SW 1271 (cell line): ENCODE measurements around the gene AGBL4.

Experiments used
- DNase-seq, 2 experiments: peaks; one replicate each; lab custom pipeline; 2025; lab: John Stamatoyannopoulos, UW

AGBL4 gene

GRCh38 chr1:48644905-48645605 is 1378.7 kb downstream of the AGBL4 start:
- no peak for DNase-seq

GRCh38 chr1:48644190-48644900 is 1379.4 kb downstream of the AGBL4 start:
- DNase-seq: no peak

GRCh38 chr1:48643193-48643592 is 1380.6 kb downstream of the AGBL4 start:
- no peak for DNase-seq

GRCh38 chr1:48640836-48641492 is 1382.8 kb downstream of the AGBL4 start:
- DNase-seq: no peak

GRCh38 chr1:48629867-48630266 is 1393.9 kb downstream of the AGBL4 start:
- DNase-seq: no peak

- DNase-seq: no peak
These were observed 1396.3 kb downstream of the AGBL4 start for GRCh38 chr1:48627486-48627885.

- DNase-seq: no peak
These were observed 1404.2 kb downstream of the AGBL4 start for GRCh38 chr1:48619539-48619938.

DNA sequence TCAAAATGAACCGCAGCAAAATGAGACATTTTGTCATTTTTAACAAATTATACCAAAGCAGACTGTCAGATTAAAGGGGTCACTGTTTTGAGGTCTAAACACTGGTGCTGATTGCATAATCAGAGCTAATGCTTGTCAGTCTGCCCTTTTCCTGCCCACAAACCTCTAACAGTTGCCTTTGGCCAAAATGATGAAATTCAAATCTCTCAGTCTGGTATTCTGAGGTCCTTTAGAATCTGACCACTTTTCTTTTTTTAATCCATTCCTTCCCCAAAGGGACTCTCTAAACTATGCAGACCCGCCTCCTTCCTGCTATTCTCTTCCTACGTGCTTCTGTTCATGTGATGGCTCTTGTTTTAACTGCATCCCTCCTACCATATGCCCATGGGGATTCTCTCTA is 1406.5 kb downstream of the AGBL4 start:
- DNase-seq: no peak

DNA sequence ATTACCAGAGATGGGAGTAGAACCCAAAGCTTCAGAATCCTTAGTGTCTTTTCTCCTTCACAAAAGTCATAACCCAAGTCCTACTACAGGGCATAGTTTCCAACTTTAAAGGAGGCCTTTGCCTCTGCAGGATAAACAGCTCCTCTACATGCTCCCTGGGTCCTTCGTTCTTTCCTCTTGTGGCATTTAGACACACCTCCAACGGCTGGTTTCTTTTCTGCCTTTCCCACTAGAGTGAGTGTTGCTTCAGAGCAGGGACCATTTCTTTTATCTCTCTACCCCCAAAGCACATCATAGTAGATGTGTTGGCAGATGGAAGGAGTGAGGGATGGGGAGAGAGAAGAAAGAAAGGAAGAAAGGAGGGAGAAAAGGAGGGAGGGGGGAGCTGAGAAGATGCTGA is 1407.0 kb downstream of the AGBL4 start:
- no peak for DNase-seq

DNA sequence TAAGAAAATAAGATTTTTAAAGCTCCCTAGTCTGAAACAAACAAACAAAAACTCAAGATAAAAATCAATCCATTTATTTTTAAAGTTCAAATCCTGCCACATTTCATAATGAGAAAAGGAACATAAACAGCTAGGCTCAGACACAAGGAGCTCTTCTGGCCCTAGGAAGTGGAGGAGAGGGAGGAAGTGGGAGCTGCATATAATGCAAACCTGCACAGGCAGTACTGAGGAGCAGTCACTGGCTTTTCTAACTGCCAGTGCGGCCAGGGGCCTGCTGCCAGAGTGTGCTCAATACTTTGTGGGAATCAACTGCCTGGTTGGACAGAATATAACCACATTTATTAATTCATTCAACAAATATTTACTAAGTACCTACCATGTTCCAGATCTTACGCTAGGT is 1411.9 kb downstream of the AGBL4 start:
- DNase-seq: no peak

DNA sequence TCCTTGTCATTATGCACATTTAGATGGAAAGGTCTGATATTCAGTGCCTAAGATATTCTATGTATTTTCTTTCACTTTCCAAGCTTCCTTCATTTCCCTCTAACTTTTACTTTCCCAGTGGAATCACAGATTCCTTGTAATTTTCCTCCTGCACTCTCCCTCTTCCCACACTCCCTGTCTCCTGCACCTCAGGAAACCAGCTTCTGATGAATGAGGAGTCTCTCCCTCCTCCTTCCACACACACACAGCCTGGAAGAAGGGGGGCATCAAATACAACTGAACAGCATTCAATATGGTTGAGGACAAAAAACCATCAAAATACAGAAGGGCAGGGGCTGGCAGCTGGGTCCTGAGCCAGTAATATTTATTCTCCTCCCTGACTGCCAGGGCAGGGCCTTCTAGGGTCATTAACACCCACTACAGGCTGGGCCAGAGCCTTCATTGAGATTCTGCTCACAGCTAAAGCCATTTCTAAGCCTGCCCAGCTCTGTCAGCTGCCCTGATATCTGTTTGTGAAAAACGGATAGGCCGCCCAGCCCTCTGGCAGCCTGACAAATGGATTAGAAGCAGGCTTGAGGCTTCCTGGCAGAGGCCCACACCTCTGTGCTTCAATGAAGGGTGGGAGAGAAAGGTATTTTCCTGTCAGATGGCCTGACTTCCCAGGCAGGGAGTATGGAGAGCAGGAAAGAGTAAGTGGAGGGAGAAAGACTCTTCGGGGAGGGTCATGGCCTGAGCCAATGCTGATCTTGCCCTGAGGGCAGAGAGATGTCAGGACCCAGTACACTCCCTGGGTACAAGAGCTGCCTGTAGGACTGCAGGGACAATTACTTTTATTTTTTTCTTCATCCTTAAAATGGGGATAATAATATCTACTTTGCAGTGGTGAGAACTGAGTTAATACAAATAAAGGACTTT is 1412.9 kb downstream of the AGBL4 start:
- DNase-seq: no peak

- DNase-seq: no peak
These were observed 1414.9 kb downstream of the AGBL4 start for GRCh38 chr1:48608882-48609281.

DNA sequence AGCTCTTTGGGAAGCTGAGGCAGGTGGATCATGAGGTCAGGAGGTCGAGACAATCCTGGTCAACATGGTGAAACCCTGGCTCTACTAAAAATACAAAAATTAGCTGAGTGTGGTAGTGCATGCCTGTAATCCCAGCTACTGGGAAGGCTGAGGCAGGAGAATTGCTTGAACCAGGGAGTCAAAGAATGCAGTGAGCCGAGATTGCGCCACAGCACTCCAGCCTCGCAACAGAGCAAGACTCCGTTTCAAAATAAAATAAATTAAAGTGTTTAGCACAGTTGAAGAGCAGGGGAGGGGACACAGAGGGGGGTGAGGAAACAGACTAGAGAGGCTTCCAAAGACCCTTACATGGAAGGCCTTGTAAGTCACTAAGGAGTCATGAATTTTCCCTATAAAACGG is 1420.5 kb downstream of the AGBL4 start:
- no peak for DNase-seq

DNA sequence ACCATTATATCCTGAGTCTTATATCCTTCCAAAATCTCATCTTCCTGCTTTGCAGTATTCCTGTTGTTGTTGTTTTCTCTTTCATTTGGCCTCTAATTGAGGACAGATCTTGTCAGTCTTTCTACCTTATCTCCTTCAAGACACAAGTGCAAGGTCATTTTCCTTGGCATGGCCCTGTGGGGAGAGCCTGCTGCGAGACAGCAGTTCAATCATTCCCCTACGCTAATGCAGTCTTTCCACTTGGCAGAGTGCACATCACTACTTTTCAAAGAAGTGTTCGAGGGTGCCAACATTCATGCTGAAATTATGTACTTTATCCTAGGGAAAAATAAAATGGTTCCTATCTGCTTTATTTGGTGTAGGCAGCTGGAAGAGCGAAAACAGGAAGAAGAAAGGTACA is 1421.4 kb downstream of the AGBL4 start:
- DNase-seq: no peak

DNA sequence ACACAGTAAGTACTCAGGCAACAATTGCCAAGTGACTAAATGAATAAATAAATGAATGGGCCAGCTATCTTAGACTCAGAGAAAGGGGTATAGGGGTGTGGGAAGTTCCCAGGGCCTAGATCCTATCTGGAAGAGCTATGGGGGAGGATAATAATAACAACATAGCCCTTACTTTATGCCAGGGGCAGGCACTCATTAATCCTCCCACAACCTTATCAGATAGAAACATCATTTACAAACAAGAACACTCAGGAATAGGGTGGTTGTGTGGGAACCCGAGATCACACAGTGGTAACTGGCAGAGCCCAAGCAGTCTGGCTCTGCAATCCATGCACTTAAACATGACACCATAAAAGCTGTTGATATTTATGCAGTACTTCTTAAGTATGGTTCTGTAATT is 1423.6 kb downstream of the AGBL4 start:
- DNase-seq: no peak

GRCh38 chr1:48597663-48598062 is 1426.1 kb downstream of the AGBL4 start:
- DNase-seq: no peak

GRCh38 chr1:48596046-48596445 is 1427.7 kb downstream of the AGBL4 start:
- no peak for DNase-seq

- no peak for DNase-seq
These were observed 1428.1 kb downstream of the AGBL4 start for GRCh38 chr1:48595613-48596012.

DNA sequence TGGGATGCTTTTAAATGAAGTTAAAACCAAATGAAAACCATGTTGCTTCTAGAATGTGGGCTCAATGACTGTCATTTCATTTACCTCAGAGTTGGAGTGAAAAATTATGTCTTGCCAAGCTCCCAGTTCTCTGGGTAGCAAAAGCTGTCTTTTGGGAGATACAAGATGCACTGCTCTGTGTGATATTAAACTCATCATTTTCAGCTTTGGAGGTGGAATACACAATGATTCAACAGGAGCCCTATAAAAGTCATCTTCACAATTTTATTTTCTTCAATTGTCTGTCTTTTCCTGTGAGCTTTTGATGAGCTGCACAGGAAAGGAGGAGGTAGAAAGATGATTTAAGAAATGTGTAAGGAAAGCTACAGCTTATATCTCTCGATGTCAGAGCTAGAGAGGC is 1431.4 kb downstream of the AGBL4 start:
- DNase-seq: no peak

GRCh38 chr1:48591181-48591580 is 1432.6 kb downstream of the AGBL4 start:
- no peak for DNase-seq

DNA sequence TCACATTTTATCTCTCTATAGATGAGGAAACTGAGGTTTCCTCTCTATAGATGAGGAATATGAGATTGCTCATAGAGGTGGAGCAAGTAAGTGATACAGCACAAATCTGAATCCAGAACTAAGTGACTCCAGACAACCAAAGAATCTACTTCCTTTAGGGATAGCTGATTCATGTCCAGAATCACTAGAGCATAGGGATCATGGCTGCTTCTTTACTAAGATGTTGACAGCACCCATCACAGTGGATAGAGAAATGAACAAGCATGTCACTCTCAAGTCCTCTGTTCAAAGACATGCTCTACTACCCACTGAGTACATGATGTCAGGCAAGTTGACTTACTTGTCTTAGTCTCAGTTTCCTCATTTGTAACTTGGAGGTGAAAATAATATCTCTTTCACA is 1435.7 kb downstream of the AGBL4 start:
- no peak for DNase-seq

DNA sequence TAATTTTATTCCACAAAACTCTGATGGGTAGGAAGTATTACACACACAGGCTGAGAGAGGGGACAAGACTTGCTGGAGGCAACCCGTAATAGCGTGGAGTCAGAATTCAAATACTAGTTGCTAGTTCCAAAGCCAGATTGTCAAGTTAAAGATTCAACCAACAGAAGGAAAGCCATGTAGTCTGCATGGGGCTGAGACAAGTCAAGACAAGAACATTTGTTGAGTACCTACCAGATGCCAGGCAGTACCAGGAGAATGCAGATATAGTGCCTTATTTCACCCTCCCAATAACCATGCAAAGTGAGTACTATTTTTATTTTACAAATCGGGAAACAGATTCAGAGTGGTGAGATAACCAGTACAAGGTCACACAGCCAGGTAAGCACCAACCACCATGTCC is 1441.3 kb downstream of the AGBL4 start:
- DNase-seq: no peak
